ENCODE data around the gene TM9SF1. TPM values are rescaled to one million over a fixed set of nuclear protein-coding genes. Genes with fewer than 3 reads are reported as not detected.

Gene TM9SF1
- total and polyA plus RNA-seq, 2 donors from 2014 or later, result 41.1 to 83.6 TPM

DNA sequence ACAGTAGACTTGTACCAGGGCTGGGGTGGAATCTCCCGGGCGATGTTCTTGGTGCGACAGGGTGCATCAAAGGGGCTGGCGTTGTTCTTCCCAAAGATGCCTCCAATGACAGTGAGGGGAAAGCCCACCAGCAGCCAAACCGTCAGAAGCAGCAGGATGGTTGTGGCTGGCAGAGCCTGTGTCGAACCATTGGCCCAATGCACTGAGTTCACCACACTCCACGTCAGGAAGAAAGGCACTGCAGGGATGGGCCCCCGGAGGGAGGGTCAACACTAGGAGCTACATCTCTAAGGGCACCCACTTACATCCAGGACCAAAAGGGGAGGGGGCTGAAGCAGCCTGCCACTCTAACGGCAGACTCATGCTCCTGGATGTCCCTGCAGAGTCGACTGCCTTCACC is 4.8 kb downstream of the TM9SF1 start:
- Histone ChIP-seq H3K27me3 (ENCODE audit: control insufficient read depth, insufficient read depth, low read length) (no peaks in the 10 kb centered on the region), H3K4me3 (ENCODE audit: low read length in 3 of 3) (no peak overlapping the region), H3K36me3 (ENCODE audit: control insufficient read depth in 2 of 3, insufficient read depth in 3 of 3, low read length in 3 of 3) (peaks cover 0 to 34% (median 13%) of the 10 kb centered on the region in 3 donors), H3K27ac (ENCODE audit: low read depth in 2 of 2, low read length in 2 of 2) (no peak overlapping the region), H3K4me1 (ENCODE audit: control insufficient read depth in 2 of 3, insufficient read depth in 2 of 3, low read depth in 1 of 3, low read length in 3 of 3) (peaks cover 0 to 15% (median 12%) of the 10 kb centered on the region in 3 donors), H3K9ac (ENCODE audit: low read length in 3 of 3) (no peak overlapping the region), H3K9me3 (ENCODE audit: control insufficient read depth in 2 of 3, insufficient read depth in 1 of 3, low read length in 3 of 3) (no peaks in the 10 kb centered on the region)
- FAIRE-seq (no peak), DNase-seq (no peak)
- intact Hi-C loops (cut with DNase I), result no loop called here
- TF ChIP-seq, protein P1, sequence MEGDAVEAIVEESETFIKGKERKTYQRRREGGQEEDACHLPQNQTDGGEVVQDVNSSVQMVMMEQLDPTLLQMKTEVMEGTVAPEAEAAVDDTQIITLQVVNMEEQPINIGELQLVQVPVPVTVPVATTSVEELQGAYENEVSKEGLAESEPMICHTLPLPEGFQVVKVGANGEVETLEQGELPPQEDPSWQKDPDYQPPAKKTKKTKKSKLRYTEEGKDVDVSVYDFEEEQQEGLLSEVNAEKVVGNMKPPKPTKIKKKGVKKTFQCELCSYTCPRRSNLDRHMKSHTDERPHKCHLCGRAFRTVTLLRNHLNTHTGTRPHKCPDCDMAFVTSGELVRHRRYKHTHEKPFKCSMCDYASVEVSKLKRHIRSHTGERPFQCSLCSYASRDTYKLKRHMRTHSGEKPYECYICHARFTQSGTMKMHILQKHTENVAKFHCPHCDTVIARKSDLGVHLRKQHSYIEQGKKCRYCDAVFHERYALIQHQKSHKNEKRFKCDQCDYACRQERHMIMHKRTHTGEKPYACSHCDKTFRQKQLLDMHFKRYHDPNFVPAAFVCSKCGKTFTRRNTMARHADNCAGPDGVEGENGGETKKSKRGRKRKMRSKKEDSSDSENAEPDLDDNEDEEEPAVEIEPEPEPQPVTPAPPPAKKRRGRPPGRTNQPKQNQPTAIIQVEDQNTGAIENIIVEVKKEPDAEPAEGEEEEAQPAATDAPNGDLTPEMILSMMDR (IDR thresholded peaks at IDR 0.05; ENCODE audit: borderline replicate concordance, extremely low read depth, insufficient read depth), result no peak

DNA sequence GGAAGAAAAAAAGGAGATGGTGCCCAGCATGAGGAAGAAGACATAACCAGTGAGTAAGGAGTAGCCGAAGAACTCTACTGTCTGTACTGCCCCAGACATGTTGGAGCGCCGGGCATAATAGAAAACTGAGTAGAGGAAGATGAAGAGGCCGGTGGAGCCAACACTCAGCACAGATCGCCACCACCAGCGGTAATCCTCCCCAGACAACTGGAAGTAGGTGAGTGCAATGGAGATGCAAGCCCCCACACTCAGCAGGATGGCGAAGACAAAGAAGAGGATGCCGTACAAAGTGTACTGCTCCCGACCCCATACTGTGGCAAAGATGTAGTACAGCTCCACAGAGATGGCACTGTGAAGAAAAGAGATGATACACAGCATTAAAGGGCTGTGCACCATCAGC is 5.8 kb downstream of the TM9SF1 start:
- TF ChIP-seq, protein P1 (IDR thresholded peaks at IDR 0.05; ENCODE audit: borderline replicate concordance, extremely low read depth, insufficient read depth), result no peak
- no peak overlapping the region for H3K27ac ChIP-seq (ENCODE audit: low read depth in 2 of 2, low read length in 2 of 2)
- H3K9me3 ChIP-seq (ENCODE audit: control insufficient read depth in 2 of 3, insufficient read depth in 1 of 3, low read length in 3 of 3), result no peaks in the 10 kb centered on the region
- peak overlapping the region in 1 of 3 donors; percentile 64 for H3K4me3 ChIP-seq (ENCODE audit: low read length in 3 of 3)
- no peak for FAIRE-seq
- no peaks in the 10 kb centered on the region for H3K27me3 ChIP-seq (ENCODE audit: control insufficient read depth, insufficient read depth, low read length)
- peaks cover 0 to 39% (median 19%) of the 10 kb centered on the region in 3 donors for H3K36me3 ChIP-seq (ENCODE audit: control insufficient read depth in 2 of 3, insufficient read depth in 3 of 3, low read length in 3 of 3)
- no peak for DNase-seq
- H3K4me1 ChIP-seq (ENCODE audit: control insufficient read depth in 2 of 3, insufficient read depth in 2 of 3, low read depth in 1 of 3, low read length in 3 of 3), result peaks cover 0 to 11% (median 9%) of the 10 kb centered on the region in 3 donors
- intact Hi-C loops (cut with DNase I), result no loop called here
- H3K9ac ChIP-seq (ENCODE audit: low read length in 3 of 3), result peak overlapping the region in 1 of 3 donors; percentile 60

- TF ChIP-seq, protein P1 (IDR thresholded peaks at IDR 0.05; ENCODE audit: borderline replicate concordance, extremely low read depth, insufficient read depth), result no peak
- Histone ChIP-seq H3K9me3 (ENCODE audit: control insufficient read depth in 2 of 3, insufficient read depth in 1 of 3, low read length in 3 of 3) (no peaks in the 10 kb centered on the region), H3K36me3 (ENCODE audit: control insufficient read depth in 2 of 3, insufficient read depth in 3 of 3, low read length in 3 of 3) (peaks cover 0 to 43% (median 23%) of the 10 kb centered on the region in 3 donors), H3K9ac (ENCODE audit: low read length in 3 of 3) (peak overlapping the region in 1 of 3 donors; percentile 60), H3K4me3 (ENCODE audit: low read length in 3 of 3) (peak overlapping the region in 2 of 3 donors; percentile 23 to 64), H3K4me1 (ENCODE audit: control insufficient read depth in 2 of 3, insufficient read depth in 2 of 3, low read depth in 1 of 3, low read length in 3 of 3) (peaks cover 0 to 8% (median 6%) of the 10 kb centered on the region in 3 donors), H3K27ac (ENCODE audit: low read depth in 2 of 2, low read length in 2 of 2) (no peak overlapping the region), H3K27me3 (ENCODE audit: control insufficient read depth, insufficient read depth, low read length) (no peaks in the 10 kb centered on the region)
- DNase-seq (no peak), FAIRE-seq (no peak)
- intact Hi-C loops (cut with DNase I), result no loop called here
These were observed 6.2 kb downstream of the TM9SF1 start for GRCh38 chr14:24189059-24189375.

Measured in kidney (tissue), 14 donors.